Gastroesophageal sphincter (tissue), 4 donors: ENCODE measurements around the gene ADSS2. TPM values are rescaled to one million over a fixed set of nuclear protein-coding genes. Genes with fewer than 3 reads are reported as not detected.

Experiments
- ATAC-seq: fragments of 150-250 bp; one replicate; pipeline ENCODE4 v1.9.1; 2016; ENCODE audit warnings: mild to moderate bottlenecking, moderate library complexity
- H3K27ac ChIP-seq, 4 donors: fragments of 200-600 bp; sonication (generic) in 3 of 4; 1 replicate in 3 of 4; 2 replicates in 1 of 4; pipeline ENCODE4 v1.5.1; 2016 to 2019
- H3K27me3 ChIP-seq: fragments of 200-600 bp; sonication (generic); one replicate; pipeline ENCODE4 v1.5.1; 2019
- H3K36me3 ChIP-seq, 2 donors: fragments of 200-600 bp; sonication (generic); one replicate each; pipeline ENCODE4 v1.5.1; 2019; ENCODE audit warnings: control low read depth in 1 of 2
- H3K4me1 ChIP-seq, 3 donors: fragments of 200-600 bp; sonication (generic); 1 replicate in 2 of 3; 2 replicates in 1 of 3; pipeline ENCODE4 v1.5.1; 2016 to 2019; ENCODE audit warnings: control low read depth in 2 of 3
- H3K4me3 ChIP-seq, 2 donors: fragments of 200-600 bp; sonication (generic); one replicate each; pipeline ENCODE4 v1.5.1; 2019; ENCODE audit warnings: mild to moderate bottlenecking in 1 of 2, moderate library complexity in 1 of 2
- H3K9me3 ChIP-seq, 3 donors: fragments of 200-600 bp; sonication (generic); one replicate each; pipeline ENCODE4 v1.5.1; 2017 to 2019; ENCODE audit warnings: control low read depth in 2 of 3
- CTCF ChIP-seq, 4 experiments: fragments of 200-600 bp in 2 of 4; fragments of 450-650 bp in 2 of 4; sonication (generic) in 1 of 4; IDR thresholded peaks; one replicate each; pipeline ENCODE4 v1.5.1; 2017 to 2019; ENCODE audit warnings: antibody characterized with exemption in 4 of 4, mild to moderate bottlenecking in 2 of 4, moderate library complexity in 2 of 4
- EP300 ChIP-seq: sonication (generic); formaldehyde crosslinking; IDR thresholded peaks from one replicate; pipeline ENCODE4 v1.6.1; 2017; ENCODE audit warnings: antibody characterized with exemption, mild to moderate bottlenecking
- POLR2A ChIP-seq, 2 donors: fragments of 450-650 bp; IDR thresholded peaks; one replicate each; pipeline ENCODE4 v1.6.1; 2017; ENCODE audit warnings: antibody characterized with exemption in 2 of 2, mild to moderate bottlenecking in 2 of 2, moderate library complexity in 1 of 2
- POLR2AphosphoS5 ChIP-seq: sonication (generic); formaldehyde crosslinking; IDR thresholded peaks from one replicate; pipeline ENCODE4 v1.6.1; 2017; ENCODE audit warnings: antibody characterized with exemption
- WGBS, 2 donors: methylation state at CpG; one replicate each; pipeline ENCODE4 v1.1.5; 2018; ENCODE audit warnings: low coverage in 1 of 2; 5-methylcytosine and 5-hydroxymethylcytosine counted together
- total RNA-seq, 4 donors: library from RNA; depleted of rRNA; stranded (reverse); fragments of >200 nt; gene quantifications; one replicate each; pipeline ENCODE4 v1.1.0, GENCODE V29; 2016

Gene ADSS2
- total RNA-seq, 4 donors from 2014 or later, result 28.9 to 59.0 (median 47.1) TPM

- 96% methylated on average over 2 of the region's 2 CpGs; no CpG with 5 or more reads in 1 of the 2 donors for WGBS, 2 donors
- Histone ChIP-seq H3K36me3 (peaks cover 0 to 43% of the 10 kb centered on the region in 2 donors), H3K9me3 (peaks cover 0 to 32% (median 0%) of the 10 kb centered on the region in 3 donors), H3K4me1 (no peaks in the 10 kb centered on the region), H3K27me3 (no peaks in the 10 kb centered on the region), H3K27ac (no peak overlapping the region), H3K4me3 (no peak overlapping the region)
- TF ChIP-seq POLR2AphosphoS5, result no peak
- no peak for TF ChIP-seq CTCF (IDR thresholded peaks at IDR 0.05)
- TF ChIP-seq POLR2A (IDR thresholded peaks at IDR 0.05), result no peak
- TF ChIP-seq EP300, result no peak
- ATAC-seq, result no peak
Measured at GRCh38 chr1:244400974-244401373, 50.7 kb downstream of the ADSS2 start.

GRCh38 chr1:244397131-244397530 is 54.6 kb downstream of the ADSS2 start:
- ATAC-seq, result no peak
- peaks cover 0 to 20% (median 0%) of the 10 kb centered on the region in 3 donors for H3K9me3 ChIP-seq
- no peaks in the 10 kb centered on the region for H3K4me1 ChIP-seq
- no peak overlapping the region for H3K4me3 ChIP-seq
- TF ChIP-seq EP300 (no peak), CTCF (IDR thresholded peaks at IDR 0.05) (no peak), POLR2A (IDR thresholded peaks at IDR 0.05) (no peak), POLR2AphosphoS5 (no peak)
- H3K27ac ChIP-seq, result no peak overlapping the region
- peaks cover 0 to 10% of the 10 kb centered on the region in 2 donors for H3K36me3 ChIP-seq
- no peaks in the 10 kb centered on the region for H3K27me3 ChIP-seq

DNA sequence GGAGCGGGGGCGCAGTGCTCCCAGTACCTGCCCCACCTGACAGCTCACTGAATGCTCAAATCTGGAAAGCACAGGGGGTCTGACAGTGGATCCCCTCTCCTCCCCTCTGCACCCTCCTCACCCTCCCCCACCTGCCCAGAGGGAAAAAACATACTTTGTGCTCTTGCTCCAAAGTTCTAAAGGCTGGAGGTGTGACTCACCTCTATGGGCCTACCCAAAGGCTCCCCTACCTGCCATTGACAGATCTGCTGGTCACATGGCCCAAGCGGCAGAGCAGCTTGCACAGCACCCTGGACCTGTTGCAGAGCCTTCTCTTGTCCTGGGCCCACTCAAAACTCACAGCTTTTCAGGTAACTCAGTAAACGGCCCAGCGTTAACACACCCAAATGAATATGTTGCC is 55.7 kb downstream of the ADSS2 start:
- no peaks in the 10 kb centered on the region for H3K27me3 ChIP-seq
- WGBS, 2 donors, result 92 to 100% methylated on average over 2 to 3 of the region's 5 CpGs
- H3K4me1 ChIP-seq, result no peaks in the 10 kb centered on the region
- H3K27ac ChIP-seq, result no peak overlapping the region
- no peak for TF ChIP-seq POLR2A (IDR thresholded peaks at IDR 0.05)
- TF ChIP-seq EP300, result no peak
- no peak for TF ChIP-seq CTCF (IDR thresholded peaks at IDR 0.05)
- no peak for TF ChIP-seq POLR2AphosphoS5
- H3K9me3 ChIP-seq, result peaks cover 0 to 8% (median 0%) of the 10 kb centered on the region in 3 donors
- ATAC-seq, result no peak
- no peak overlapping the region for H3K4me3 ChIP-seq
- H3K36me3 ChIP-seq, result no peaks in the 10 kb centered on the region

DNA sequence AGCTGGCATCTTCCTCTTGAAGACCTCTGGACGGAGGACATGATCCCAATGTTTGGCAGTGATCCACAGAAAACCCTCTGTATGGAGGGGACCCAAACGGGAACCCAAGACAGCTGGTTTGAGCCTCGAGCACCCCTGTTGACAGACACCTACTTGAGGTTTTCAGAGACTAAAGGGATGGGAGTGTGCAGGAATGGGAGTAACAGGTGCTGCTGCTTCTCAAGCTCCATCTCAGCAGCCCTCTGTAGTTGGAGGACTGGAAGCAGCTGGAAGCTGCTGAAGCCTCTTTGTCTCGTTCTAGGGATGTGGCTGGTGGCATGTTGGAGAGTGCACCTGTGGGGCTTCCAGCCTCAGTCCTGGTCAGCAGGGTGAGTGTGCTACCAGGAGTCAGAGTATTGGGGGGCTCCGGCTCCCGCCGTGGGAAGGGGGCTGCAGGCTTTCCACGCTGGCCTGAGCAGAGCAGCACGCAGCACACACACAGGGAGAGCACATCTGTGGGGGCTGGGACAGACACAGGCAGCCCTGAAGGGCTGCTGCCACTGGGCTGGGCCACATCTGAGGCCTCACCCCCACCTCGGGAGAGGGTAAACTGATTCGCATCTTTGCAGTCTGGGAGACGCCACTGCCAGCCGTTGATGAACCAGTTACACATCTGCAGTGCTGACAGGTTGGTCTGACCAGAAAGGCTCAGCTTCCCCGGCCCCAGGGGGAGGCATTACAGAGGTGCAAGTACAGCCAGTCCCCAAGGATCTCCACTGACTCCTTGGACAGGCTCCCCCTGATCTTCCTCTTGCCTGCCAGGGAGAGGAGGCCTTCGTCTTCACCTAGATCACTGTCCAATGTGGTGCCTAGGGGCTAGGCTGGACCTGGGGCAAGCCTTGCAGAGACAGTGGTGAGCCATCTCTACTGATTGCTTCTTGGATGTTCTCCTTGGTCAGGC is 56.6 kb downstream of the ADSS2 start:
- no peak for TF ChIP-seq CTCF (IDR thresholded peaks at IDR 0.05)
- TF ChIP-seq POLR2A (IDR thresholded peaks at IDR 0.05), result no peak
- no peak for TF ChIP-seq EP300
- TF ChIP-seq POLR2AphosphoS5, result no peak
- no peaks in the 10 kb centered on the region for H3K27me3 ChIP-seq
- 20% methylated on average over 1 of the region's 15 CpGs; no CpG with 5 or more reads in 1 of the 2 donors for WGBS, 2 donors
- no peaks in the 10 kb centered on the region for H3K9me3 ChIP-seq
- no peak overlapping the region for H3K4me3 ChIP-seq
- no peaks in the 10 kb centered on the region for H3K4me1 ChIP-seq
- H3K27ac ChIP-seq, result no peak overlapping the region
- peak; percentile 22 for ATAC-seq
- H3K36me3 ChIP-seq, result no peaks in the 10 kb centered on the region

DNA sequence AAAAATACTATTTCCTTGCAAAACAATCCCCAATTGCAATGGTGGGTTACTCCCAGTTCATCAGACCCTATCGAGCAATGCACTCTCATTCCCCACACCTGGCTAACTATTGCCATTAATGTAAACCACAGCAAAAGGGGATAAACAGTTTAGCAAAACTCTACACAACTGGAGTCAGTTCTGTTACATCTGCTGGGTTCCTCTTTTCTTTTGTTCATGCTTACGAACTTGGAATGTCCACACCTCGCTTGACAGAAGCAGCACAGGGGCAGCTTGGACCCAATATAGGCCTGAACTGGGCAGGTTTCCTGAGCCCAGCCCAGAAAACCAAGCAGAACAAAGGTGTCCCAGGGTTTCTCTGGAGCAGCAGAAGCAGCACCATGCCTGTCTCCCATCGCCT is 57.4 kb downstream of the ADSS2 start:
- Histone ChIP-seq H3K9me3 (no peaks in the 10 kb centered on the region), H3K27me3 (no peaks in the 10 kb centered on the region), H3K27ac (no peak overlapping the region), H3K36me3 (no peaks in the 10 kb centered on the region), H3K4me3 (no peak overlapping the region), H3K4me1 (peaks cover 0 to under 1% (median 0%) of the 10 kb centered on the region in 3 donors)
- no peak for ATAC-seq
- TF ChIP-seq POLR2AphosphoS5, result no peak
- TF ChIP-seq EP300, result no peak
- no peak for TF ChIP-seq CTCF (IDR thresholded peaks at IDR 0.05)
- TF ChIP-seq POLR2A (IDR thresholded peaks at IDR 0.05), result no peak
- 73% methylated on average over 1 of the region's 4 CpGs; no CpG with 5 or more reads in 1 of the 2 donors for WGBS, 2 donors
